Measurements from ENCODE around the gene CDC27.
"Not testable (repeated sequence)": the region's sequence is repeated elsewhere in the genome, so short reads cannot be mapped to it uniquely, and the experiment has no call there.

CDC27 gene

DNA sequence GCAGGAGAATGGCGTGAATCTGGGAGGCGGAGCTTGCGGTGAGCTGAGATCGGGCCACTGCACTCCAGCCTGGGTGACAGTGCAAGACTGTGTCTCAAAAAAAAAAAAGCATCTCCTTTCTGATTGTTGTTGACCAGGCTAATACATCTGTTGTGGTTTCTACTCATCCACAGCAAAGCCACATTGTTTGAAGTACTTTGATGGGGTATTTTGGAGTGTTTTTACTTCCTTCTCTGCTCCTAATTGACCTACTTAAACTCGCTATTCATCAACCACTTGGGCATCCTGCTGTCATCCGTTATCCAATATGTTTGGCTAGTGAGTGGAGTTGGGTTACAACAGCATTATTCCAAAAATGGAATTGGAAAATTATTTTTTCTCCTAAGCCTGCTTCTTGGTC lies 3.5 kb upstream of the CDC27 start:
- no peak for DNase-seq

DNA sequence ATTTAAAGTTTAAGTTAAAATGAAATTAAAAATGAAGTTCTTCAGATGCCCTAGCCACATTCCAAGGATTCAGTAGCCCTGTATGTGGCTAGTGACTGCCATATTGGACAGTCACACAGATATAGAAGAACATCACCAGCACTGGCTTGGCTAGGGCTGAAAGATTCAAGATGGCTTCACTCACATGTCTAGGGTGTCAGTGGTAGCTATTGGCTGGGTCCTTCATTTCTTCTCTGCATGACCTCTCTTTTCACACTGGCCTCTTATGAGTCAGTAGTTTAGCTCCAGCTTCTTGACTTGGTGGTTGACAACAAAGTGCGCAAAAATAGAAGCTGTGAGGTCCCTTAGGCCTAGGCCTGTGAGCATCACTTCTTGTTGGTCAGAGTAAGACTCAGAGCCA lies 1.7 kb upstream of the CDC27 start:
- DNase-seq, result no peak

DNA sequence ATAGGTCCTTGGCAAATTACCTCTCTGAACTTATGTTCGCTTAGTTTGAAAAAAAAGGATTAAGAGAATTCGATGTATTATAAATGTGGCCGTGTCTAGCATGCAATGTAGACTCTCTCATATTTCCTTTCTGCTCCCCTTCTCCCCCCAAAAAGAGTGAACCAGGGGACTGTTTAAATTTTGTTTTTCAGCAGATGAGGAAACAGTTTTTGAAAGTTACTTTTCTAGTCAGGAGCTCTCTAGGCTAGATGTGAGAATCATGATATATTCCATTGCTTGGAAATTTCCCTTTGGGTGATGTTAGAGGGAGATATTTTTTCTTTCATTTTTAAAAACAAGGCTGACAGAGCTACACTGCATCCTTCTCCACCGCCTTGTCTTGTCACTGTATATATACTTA lies 1.1 kb upstream of the CDC27 start:
- DNase-seq, result no peak

DNA sequence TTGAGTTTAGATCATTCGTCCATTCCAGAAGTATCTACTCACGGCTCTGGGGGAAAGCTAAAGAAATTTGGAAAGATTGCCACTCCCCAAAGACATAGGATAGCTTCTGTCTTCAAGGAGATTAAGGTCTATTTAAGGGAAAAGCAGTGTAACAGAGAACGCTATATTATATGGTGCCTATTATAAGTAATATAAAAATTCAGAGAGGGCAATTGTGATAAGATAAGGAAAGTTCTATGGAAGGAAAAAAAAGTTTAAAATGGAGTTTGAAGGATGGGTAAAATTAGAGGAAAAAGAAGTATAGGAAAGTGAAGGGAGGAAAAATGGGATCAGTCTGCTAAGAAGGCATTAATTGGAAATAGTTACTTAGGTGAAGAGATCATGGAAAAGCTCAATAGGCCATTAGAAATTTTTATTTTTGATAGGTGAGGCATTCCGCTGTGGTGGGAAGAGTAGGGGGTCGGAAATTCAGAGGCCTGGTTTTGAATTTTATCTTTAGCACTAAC lies 690 bp upstream of the CDC27 start:
- no peak for DNase-seq

DNA sequence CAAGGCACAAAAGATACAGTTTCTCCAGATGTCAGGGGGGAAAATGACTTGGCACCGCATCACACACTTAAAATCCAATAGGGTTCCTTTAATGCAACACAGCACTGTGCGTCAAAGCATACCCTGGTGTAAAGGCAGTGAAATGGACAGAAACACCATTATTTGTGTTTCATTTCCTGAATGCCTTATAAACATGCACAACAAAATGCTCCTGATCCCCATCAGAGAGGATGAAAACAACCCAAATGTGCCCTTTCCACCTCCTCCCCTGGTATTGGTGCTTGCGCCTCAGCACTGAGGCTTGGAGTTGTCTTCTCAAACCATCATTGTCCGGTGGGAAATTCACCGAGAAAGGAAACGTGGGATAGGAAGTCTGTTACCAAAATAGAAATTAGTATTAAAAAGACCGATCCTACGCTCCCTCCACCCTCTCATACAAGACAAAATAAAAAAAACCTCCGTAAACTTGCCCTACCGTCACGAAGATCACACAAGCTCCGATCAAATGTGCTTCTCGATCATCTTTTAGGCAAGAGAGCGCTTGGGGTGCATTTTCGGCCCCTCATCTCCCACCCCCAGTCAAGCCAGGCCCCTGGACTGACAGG lies 722 bp downstream of the CDC27 start:
- no peak for DNase-seq

DNA sequence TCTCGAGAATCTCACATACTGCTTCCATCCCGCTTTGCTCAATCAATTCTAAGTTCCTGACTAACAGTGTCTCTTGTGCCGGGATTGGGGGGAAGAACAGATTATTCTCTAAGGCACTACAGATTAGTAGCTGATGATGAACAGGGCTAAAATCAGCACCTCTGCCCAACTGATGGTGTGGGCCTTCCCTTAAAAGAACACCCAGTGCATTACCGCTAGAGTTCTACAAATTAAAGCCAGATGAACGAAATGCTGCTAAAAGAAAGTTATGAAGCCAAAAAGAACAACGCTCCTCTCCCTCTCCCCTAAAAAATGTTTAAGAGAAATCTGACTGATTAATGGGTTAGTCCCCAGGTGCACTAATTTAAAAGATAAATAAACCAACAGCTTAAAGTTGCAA lies 4.4 kb downstream of the CDC27 start:
- DNase-seq, result no peak

DNA sequence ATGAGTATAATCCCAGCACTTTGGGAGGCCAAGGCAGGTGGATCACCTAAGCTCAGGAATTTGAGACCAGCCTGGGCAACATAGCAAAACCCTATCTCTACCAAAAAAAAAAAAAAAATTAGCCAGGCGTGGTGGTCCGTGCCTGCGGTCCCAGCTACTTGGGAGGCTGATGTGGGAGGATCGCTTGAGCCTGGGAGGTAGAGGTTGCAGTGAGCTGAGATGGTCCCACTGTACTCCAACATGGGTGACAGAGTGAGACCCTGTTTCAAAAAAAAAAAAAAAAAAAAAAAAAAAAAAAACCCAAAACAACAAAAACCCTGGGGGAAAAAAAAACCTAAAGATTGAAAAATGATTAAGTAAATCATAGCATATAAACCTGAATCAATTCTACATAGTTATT lies 8.1 kb downstream of the CDC27 start:
- DNase-seq, result not testable (repeated sequence)

DNA sequence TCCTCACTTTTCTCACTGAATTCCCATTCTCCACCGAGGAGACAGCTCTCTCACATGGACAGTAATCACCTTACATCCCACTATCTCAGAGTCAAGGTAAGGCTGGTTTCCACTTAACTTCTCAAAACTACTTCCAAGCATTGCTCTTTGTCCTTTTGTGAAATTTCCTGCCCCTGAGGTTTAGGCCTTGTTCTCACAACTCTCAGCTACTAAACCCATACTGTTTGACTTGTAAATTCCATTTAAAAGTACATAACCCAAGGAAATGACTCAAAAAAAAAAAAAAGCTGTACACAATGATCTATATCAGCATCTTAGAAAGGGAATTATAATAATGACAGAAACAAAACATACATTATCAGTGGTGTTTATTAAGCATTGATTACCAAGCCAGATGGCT lies 8.8 kb downstream of the CDC27 start:
- no peak for DNase-seq

DNA sequence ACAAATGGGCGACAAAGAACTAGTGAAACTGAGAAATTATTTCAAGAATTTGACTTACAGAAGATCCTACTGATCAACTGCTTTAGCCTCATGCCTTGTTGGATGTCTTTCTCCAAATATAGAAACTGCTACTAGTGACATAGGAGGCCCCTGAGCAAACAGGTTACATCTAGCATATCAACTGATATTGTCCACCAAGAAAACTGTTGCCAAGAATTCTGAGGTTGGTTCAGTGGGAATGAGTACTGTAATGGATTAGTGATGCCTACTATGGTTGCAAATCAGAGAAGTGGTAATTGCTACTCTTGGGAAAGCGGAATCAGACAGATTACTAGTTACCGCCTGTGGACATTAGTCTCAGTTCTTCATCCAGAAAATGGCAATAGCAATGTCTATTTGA lies 10.0 kb downstream of the CDC27 start:
- no peak for DNase-seq

DNA sequence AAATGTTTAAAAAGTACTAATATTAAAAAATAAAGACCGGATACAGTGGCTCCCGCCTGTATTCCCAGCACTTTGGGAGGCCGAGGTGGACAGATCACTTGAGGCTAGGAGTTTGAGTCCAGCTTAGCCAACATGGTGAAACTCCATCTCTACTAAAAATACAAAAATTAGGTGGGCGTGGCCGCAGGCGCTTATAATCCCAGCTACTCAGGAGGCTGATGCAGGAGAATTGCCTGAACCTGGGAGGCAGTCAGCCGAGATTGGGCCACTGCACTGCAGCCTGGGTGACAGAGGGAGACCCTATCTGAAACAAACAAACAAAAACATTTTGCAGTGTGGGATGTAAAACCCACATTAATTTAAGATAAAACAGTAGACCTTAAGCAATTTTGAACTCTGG lies 11.8 kb downstream of the CDC27 start:
- no peak for DNase-seq

DNA sequence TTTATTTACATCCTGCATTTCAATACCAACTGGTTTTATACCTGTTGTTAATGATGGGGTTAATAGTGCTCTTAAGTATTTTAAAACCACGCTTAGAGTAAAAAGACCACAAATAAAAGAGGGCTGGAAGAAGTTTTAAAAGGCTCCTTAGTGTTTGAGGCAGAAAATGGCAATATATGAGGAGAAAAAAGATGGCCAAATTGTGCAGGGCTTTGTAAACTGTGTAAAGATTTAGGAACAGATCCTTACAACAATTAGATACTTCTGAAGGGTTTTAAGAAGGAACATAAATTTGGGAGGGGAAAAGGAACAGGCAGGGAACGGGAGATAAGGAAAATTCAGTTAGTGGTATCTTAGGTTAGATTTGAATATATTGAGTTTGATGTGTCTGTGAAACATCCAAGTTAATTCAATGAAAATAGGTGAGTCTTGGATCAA lies 12.7 kb downstream of the CDC27 start:
- DNase-seq, result no peak

DNA sequence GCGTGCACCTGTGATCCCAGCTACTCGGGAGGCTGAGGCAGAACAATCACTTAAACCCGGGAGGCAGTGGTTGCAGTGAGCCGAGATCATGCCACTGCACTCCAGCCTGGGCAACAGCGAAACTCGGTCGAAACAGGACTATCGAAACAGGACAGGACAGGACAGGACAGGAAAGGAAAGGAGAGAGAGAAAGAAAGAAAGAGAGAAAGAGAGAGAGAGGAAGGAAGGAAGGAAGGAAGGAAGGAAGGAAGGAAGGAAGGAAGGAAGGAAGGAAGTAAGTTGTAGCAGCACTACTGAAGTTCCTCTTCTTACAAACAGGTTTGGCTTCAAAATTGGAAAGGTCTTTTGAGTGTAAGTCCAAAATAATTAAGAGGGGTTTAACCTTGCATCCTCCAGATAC lies 14.3 kb downstream of the CDC27 start:
- DNase-seq, result not testable (repeated sequence)

DNA sequence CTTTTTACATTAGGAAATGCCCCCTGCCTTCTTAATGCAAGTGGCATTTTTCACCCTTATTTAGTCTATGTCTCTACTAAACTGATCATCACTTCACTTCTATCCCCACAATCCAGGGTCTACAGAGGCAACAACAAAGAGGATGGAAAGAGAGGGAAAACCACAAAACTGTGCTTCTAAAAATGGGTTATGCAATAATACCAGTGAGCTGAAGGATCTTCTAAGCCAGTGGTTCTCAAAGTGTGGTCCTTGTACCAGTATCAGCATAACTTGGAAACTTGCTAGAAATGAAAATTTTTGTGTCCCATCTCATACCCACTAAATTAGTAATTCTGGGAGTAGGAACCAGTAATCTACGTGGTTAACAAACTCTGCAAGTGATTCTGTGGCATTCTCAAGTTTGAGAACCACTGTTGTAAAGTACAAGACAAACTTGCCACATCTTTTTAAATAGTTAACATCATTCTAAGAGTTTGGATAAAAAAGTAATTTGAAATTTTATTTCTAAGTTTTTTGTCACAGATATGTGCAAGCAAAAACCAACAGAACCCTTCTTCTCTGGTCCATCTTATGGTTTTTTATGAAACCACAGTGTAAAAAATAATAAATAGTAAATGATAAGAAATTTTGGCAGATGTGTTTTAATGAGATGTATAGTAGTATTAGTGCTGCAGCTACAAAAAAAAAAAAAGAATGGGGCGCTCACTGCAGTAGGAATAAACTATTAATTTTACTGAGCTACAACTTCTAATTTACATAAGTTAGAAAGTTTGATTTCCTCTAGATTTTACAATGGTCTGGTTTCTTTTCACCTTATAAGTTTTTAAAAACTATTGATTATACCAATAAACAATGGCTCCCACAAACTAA lies 16.2 kb downstream of the CDC27 start:
- DNase-seq, result no peak

DNA sequence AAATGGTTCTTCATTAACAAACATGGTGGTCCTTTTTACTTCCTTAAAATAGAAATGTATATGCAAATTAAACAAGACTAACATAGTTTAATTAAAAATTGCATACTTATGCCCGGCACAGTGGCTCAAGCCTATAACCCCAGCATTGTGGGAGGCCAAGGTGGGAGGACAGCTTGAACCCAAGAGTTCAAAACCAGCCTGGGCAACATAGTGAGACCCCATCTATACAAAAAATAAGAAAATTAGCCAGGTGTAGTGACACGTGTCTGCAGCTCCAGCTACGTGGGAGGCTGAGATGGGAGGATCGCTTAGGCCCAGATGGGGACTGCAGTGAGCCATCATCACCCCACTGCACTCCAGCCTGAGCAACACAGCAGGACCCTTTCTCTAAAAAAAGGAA lies 18.4 kb downstream of the CDC27 start:
- no peak for DNase-seq

DNA sequence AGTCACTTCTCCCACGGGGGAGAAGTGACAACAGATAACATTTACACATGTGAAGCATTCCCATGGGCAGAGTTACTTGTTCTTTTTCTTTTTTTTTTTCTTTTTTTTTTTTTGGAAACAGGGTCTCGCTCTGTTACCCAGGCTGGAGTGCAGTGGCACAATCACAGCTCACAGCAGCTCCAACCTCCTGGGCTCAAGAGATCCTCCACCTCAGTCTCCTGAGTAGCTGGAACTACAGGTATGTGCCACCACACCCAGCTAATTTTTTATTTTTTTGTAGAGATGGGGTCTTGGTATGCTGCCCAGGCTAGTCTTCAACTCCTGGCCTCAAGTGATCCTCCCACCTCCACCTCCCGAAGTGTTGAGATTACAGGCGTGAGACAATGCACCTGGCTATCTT lies 20.2 kb downstream of the CDC27 start:
- DNase-seq, result not testable (repeated sequence)

DNA sequence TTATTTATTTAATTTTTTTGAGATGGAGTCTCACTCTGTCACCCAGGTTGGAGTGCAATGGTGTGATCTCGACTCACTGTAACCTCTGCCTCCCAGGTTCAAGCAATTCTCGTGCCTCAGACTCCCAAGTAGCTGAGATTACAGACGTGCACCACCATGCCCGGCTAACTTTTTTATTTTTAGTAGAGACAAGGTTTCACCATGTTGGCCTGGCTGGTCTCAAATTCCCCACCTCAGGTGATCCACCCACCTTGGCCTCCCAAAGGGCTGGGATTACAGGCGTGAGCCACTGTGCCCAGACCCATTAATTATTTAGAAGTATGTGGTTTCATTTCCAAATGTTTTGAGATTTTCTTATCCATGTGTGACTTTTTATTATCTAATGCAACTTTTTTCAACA lies 22.2 kb downstream of the CDC27 start:
- not testable (repeated sequence) for DNase-seq

DNA sequence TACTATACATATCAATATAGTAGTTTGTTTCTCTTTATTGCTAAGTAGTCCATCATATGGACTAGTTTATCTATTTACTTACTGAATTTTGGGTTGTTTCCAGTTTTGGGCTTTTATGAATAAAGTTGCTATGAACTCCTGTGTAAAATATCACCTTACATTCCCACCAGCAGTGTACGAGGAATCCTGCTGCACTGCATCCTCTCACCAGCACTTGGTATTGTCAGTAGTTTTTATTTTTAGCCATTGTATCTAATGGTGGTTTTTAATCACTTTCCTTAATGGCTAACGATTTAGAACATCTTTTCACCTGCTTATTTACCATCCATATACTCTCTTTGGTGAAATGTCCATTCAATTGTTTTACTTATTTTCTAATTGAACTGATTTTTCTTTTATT lies 24.0 kb downstream of the CDC27 start:
- no peak for DNase-seq

DNA sequence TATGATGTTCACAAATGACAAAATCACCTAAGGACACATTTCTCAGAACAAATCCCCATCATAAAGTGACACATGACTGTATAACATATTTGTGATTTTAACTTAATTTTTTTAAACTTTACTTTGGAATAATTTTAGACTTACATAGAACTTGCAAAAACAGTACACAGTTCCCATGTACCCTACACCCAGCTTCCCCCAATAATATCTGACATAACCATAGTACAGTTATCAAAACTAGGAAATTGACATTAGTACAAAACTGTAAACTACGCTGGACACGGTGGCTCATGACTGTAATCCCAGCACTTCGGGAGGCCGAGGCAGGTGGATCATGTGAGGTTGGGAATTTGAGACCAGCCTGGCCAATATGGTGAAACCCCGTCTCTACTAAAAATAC lies 24.8 kb downstream of the CDC27 start:
- no peak for DNase-seq

DNA sequence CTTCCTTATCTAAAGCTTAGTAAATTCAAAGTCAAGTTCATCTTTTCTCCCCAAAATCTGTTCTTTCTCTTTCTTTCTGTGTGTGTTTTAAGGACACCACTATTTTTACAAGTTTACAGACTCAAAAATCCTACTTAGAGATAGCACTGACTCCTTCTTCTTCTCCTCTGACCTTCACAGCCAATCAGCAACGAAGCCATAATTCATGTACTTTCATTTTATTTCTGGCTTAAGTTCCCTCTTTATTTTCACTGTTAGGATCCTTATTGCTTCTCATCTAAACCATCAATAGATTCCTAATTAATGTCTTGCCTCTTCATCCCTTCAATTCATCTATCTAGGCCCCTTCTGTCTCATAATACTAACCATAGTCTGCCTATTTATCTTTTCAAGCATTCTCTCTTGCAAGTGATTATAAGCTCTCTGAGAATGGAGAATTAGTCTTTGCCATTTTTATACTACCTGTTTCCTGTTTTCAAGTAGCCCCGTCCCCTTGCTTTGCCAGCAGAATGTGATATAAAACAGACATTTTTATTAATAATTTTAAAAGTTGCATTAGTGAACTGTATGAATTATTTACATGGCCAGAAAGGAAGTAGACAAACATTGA lies 27.0 kb downstream of the CDC27 start:
- DNase-seq, result no peak

DNA sequence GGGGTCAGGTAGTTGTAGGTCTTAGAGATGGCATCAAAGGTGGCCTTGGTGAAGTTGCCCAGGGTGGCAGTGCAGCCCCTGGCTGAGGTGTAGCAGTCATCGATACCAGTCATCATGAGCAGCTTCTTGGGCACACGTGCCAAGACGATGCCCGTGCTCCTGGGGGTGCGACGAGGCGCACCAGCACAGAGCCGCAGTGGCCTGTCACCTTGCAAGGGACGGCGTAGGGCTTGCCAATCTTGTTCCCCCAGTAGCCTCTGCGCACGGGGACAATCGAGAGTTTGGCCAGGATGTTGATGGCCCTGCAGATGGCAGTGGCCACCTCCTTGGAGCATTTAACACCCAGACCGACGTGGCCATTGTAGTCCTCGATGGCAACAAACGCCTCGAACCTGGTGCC lies 29.8 kb downstream of the CDC27 start:
- no peak for DNase-seq

DNA sequence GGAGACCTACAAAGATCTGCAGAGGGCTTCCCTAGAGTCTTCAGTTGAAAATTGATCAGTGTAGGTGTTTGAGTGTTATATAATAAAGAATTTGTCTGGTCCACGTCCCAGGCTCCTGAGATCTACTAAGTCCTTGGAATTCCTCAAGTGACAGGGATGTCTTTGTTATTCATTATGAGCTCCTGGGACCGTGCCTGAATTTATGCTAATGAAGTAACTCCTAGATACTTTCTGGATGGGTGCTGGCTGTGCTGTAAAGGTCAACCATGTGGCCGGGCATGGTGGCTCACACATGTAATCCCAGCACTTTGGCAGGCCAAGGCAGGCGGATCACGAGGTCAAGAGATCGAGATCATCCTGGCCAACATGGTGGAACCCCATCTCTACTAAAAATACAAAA lies 43.7 kb downstream of the CDC27 start:
- DNase-seq, result no peak

DNA sequence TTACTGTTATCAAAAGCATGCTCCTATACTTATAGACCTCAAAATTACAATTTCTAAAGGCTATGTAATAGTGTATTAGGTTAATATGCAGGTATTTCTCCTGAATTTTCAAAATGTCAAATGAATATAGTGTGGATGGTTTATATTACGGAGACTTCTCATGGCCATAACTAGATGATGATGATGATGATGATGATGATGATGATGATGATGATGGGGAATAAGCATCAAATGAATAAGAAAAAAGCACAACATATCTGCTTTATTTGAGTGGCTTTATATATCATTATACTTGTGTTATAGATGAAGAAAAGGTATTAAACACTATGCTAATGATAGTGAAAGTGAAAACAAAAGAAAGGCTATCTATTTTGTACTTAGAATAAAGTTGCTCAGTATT lies 53.9 kb downstream of the CDC27 start:
- no peak for DNase-seq

DNA sequence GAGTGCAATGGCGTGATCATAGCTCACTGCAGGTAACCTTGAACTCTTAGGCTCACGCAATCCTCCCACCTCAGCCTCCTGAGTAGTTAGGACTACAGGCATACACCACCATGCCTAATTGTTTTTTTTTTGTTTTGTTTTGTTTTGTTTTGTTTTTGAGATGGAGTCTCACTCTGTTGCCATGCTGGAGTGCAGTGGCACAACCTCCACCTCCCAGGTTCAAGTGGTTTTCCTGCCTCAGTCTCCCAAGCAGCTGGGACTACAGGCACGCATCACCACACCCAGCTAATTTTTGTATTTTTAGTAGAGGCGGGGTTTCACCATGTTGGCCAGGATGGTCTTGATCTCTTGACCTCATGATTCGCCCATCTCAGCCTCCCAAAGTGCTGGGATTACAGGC lies 54.7 kb downstream of the CDC27 start:
- DNase-seq, result not testable (repeated sequence)

DNA sequence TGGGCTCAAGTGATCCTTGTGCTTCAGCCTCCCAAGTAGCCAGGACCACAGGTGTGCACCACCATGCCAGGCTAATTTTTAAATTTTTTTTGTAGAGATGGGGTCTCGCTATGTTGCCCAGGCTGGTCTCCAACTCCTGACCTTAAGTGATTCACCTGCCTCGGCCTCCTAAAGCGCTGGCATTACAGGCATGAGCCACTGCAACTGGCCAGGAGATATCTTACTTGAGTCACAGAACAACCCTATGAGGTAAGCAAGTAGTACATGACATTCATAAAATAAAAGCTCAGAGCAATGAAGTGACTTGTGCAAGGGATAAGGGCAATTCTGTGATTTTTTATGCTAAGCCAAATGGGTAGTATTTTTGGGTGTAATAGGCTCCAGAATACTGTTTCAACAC lies 57.3 kb downstream of the CDC27 start:
- DNase-seq, result no peak

Measured in CD4-positive, alpha-beta T cell treated with Interferon gamma for 1 hour (primary cell).